Measurements from ENCODE around the gene RAB4B.

GRCh38 chr19:40739030-40739839, 38.8 kb upstream of the RAB4B start:
- TF ChIP-seq, protein P1, sequence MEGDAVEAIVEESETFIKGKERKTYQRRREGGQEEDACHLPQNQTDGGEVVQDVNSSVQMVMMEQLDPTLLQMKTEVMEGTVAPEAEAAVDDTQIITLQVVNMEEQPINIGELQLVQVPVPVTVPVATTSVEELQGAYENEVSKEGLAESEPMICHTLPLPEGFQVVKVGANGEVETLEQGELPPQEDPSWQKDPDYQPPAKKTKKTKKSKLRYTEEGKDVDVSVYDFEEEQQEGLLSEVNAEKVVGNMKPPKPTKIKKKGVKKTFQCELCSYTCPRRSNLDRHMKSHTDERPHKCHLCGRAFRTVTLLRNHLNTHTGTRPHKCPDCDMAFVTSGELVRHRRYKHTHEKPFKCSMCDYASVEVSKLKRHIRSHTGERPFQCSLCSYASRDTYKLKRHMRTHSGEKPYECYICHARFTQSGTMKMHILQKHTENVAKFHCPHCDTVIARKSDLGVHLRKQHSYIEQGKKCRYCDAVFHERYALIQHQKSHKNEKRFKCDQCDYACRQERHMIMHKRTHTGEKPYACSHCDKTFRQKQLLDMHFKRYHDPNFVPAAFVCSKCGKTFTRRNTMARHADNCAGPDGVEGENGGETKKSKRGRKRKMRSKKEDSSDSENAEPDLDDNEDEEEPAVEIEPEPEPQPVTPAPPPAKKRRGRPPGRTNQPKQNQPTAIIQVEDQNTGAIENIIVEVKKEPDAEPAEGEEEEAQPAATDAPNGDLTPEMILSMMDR (conservative IDR thresholded peaks at IDR 0.05; ENCODE audit: low read length): no peak
- TF ChIP-seq EZH2phosphoT487 (IDR thresholded peaks at IDR 0.05; ENCODE audit: borderline replicate concordance, low read depth, low read length): no peak

Data from OCI-LY7 (cell line).